Hematopoietic multipotent progenitor cell treated with erythropoietin and hydrocortisone succinate and interleukin-3 and kit ligand, for 8 days (in vitro differentiated cells): ENCODE data around the gene NT5C3B.
"Not testable (repeated sequence)": the region's sequence is repeated elsewhere in the genome, so short reads cannot be mapped to it uniquely, and the experiment has no call there.

Source experiments
- DNase-seq: peaks from one replicate; pipeline ENCODE4 v3.0.0-alpha.2; 2015

The NT5C3B gene

GRCh38 chr17:41779954-41780353 is 56.1 kb downstream of the NT5C3B start:
- no peak for DNase-seq

GRCh38 chr17:41777574-41778188 is 58.4 kb downstream of the NT5C3B start:
- DNase-seq: no peak

- no peak for DNase-seq
Observed at GRCh38 chr17:41777157-41777573, 58.9 kb downstream of the NT5C3B start.

- not testable (repeated sequence) for DNase-seq
Observed at GRCh38 chr17:41776262-41776900, 59.7 kb downstream of the NT5C3B start.

GRCh38 chr17:41775394-41776226 is 60.4 kb downstream of the NT5C3B start:
- no peak for DNase-seq
